Dermis microvascular lymphatic vessel endothelial cell (primary cell): Measurements from ENCODE around the gene SLC39A11. TPM values are rescaled to one million over a fixed set of nuclear protein-coding genes. Genes with fewer than 3 reads are reported as not detected.
"Not testable (repeated sequence)": the region's sequence is repeated elsewhere in the genome, so short reads cannot be mapped to it uniquely, and the experiment has no call there.

ENCODE experiments used
- DNase-seq, 2 donors: peaks; one replicate each; pipeline versions ENCODE4 v3.0.0 to v3.0.0-alpha.2; 2010; ENCODE audit warnings: low read depth in 2 of 2
- total RNA-seq: library from RNA; depleted of rRNA; stranded (reverse); fragments of >200 nt; gene quantifications from 2 replicates; pipeline ENCODE4 v1.2.1, GENCODE V29; 2014

Gene SLC39A11
- total RNA-seq, 1 donor from 2014 or later, result 7.2 TPM

DNA sequence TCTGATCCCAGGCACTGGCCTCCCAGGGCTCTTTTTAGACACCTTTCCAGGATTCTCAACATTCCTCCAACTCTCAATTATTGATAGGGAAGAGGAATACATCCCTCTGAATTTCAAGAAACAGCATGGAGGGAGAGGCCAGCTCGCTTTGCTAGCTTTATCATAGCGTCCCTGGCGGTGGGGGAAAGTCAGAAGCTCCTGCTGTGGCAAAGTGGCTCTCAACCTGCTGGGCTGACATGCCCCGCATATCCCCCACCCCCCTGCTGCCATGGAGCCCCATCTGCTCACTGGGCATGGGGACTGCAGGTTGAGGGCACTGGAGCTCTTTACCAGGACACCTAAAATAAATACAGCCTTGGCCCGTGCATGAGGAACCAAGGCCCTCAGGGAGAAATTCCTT, 140.3 kb downstream of the SLC39A11 start:
- DNase-seq, result no peak

GRCh38 chr17:72950242-72950931, 142.1 kb downstream of the SLC39A11 start:
- no peak for DNase-seq

- no peak for DNase-seq
These were observed 144.4 kb downstream of the SLC39A11 start for GRCh38 chr17:72948115-72948514.

DNA sequence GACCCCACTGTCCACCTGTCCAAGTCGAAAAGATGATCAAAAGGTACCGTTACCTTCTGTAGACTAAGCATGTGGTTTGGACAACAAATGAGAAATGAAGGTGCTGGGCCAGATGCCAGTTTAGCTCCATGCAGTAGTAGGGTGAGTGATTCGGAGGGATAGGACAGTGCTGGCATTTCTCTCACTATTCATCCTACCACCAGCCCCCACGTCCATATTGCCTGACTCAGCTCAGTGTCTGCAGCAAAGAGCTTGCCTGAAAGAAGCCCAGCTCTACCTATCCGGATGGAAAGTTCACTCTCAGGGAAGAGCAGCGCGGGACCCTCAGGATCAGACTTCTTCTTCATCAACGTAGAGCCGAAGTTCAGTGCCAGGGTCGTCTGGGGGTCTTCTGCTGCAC, 145.0 kb downstream of the SLC39A11 start:
- DNase-seq, result no peak

- DNase-seq, result no peak
These were observed 145.8 kb downstream of the SLC39A11 start for GRCh38 chr17:72946696-72947095.

DNA sequence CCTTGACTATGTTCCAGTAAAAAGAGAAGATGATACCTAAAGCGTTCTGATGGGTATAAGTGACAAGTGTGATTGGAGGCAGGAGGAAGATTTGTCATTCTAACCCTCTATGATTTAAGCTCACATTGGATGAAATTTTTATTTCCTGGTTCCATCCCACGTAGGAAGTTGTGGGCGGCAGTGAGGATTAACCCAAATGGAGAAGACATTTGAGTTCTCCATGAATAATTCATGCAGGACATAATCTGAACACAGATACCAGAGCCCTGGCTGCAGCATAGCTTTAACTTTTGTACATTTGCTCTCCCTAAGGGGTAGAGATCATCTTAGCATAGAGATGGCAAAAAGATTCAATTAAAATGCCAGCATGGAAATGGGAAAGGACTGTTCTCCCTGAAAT, 146.3 kb downstream of the SLC39A11 start:
- no peak for DNase-seq

DNA sequence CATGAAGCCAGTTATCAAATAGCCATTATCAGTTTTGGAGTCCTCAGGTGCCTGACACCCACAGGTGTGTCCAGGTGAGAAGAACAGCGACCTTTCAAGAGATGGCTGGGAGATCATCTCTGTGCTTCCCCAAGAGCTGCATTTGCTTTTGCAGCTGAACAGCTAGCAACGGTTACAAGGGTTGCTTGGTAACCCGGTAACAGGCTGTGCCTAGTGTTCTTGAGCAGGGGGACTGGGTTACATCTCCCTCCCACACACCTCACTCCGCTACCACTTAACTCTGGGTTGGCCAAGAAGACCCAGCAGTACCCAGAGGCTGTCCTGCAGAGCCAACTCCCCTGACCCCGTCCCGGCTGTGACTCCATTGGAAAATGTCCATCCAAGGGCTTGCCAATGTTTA, 147.0 kb downstream of the SLC39A11 start:
- DNase-seq, result no peak

DNA sequence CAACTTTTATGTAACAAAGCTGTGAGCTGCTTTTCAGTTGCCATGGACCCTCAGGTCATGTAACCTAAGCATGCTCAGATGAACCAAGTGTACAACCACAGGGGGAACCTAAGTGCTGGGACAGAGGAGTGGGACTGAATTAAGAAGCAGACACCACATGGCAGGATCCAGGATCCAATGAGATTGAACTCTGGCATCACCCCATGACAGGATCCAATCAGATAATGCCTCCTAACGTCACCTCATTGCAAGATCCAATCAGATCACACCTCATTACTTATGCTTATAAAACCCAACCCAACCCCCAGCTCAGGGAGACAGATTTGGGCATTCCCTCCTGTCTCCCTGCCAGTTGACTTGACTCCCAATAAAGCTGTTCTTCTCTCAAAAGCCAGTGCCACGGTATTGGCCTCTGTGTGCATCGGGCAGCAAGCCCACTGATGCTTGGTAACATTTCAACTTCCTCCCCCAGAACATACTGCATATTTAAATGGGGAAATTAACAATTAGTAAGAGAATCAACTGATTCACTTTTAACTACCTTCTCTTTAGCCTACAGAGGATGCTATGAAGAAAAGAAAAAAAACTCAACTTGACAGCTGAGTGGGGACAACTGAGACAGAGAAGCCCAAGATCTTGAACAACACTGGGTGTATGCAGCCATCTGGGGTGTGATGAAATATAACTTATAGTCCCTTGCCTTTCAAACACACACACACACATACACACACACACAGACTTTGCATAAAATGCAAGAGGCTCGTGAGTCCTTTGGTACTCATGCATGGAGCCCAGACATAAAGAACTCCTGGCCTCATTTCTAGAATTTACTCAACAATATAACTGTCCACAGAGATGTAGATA, 148.4 kb downstream of the SLC39A11 start:
- DNase-seq, result no peak

- no peak for DNase-seq
These were observed 149.9 kb downstream of the SLC39A11 start for GRCh38 chr17:72942579-72942978.

- DNase-seq, result no peak
These were observed 152.0 kb downstream of the SLC39A11 start for GRCh38 chr17:72940496-72940895.

DNA sequence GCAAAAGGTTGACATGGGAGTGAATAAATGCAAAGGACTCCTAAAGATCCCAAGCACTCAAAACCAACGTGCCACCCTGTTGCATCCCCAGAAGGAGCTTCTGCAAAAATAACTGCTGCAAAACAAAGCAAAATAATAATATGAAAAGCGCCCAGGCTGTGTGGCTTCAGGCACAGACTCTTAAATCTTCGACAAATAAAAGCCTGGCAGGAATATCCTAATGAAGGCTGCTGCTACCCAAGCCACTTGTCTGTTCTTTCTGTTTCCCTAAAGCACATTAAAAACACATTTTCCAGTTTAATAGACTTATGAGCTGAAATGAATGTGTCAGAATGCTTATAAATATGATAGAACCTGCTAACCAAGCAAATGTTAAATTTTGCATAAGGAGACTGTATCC, 154.0 kb downstream of the SLC39A11 start:
- DNase-seq, result no peak

- DNase-seq, result no peak
These were observed 154.8 kb downstream of the SLC39A11 start for GRCh38 chr17:72937707-72938106.

DNA sequence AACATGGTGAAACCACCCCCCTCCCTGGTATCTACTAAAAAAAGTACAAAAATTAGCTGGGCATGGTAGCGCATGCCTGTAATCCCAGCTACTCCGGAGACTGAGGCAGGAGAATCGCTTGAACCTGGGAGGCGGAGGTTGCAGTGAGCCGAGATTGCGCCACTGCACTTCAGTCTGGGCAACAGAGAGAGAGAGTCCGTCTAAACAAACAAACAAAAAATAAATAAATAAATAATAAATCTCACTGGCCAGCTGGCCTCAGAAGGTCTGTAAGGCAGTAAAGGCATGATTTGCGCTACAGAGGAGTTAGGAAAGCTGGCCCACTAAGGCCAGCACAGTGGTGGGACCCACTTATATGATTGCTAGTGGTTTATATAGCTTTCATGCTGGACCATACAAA, 155.2 kb downstream of the SLC39A11 start:
- DNase-seq, result not testable (repeated sequence)

DNA sequence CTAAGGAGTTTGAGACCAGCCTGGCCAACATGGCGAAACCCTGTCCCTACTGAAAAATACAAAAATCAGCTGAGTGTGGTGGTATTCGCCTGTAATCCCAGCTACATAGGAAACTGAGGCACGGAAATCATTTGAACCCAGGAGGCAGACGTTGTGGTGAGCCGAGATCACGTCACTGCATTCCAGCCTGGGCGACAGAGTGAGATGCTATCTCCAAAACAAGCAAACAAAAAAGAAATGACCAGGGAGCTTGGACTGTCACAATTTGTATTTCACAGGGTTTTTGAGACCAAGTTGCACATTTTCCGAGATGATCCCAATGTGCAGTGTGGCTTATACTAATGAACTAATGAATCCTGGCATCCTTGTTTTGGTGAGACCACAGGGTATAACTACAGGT, 156.5 kb downstream of the SLC39A11 start:
- DNase-seq, result no peak

- DNase-seq, result no peak
These were observed 157.6 kb downstream of the SLC39A11 start for GRCh38 chr17:72934927-72935326.

DNA sequence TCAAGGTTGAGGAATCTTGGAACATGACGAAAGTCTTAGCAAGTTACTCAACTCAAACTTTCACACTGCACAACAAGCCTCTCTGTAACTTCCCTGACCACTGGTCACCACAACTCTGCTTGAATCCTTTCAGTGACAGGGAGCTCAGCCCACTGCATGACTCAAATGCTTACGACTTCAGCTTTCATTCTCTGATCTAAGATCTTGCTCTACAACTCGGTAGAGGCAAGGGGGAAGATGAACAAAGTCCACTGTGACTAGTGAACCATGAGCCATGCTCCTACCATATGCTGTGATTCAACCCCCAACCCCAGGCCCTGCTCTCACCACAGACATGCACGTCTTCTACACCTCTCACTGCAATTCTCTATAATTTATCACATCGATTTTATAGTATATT, 160.9 kb downstream of the SLC39A11 start:
- DNase-seq, result no peak

DNA sequence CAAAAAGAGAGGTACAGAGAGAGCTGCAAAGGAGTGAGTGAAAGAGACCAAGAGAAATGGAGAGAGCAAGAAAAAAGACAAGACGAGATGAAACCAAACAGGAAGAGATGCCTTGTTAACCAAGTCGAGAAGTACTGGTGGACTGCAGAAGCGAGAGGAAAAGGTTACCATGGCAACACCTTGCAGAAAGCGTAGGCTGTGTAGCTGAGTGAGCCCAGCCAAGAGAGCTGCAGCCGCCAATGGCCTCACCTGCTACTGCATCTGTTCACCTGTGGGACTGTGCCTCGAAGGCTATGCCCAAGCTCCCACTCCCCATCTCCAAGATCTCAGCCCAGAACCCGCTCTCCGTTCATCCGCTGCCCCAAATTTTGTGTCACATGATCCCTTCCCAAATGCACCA, 161.3 kb downstream of the SLC39A11 start:
- DNase-seq, result no peak

- DNase-seq, result no peak
These were observed 162.5 kb downstream of the SLC39A11 start for GRCh38 chr17:72930031-72930430.

DNA sequence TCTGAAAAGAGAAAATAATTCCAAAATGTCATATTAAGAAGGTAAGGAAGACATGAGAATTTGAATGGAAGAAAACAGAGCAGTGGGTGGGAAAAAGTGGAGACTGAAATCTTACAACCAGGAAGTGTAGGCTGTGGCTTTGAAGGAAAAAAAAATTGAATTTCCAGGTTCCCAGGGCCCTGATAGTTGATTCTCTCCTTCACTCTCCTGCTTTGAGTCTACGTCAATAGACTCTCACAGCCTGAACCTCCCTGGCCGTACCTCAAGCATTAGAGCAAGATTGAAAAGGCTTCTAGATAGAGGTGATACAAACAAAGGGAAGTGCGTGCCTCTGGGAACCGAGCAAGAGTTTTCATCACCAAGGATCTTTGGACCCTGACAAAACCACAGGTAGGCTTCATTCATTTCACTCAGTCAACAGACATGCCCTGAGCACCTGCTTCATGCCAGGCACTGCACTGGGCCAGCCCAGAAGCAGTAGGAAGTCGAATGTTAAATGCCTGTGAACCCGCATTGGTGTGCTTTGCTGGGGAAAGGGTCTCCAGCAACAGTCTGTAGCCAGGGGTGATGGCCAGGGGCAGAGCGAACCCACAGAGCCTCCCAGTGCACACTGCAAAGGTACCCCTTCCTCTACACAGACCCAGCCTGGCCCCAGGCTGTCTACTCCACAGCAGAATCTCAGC, 163.9 kb downstream of the SLC39A11 start:
- DNase-seq, result no peak

DNA sequence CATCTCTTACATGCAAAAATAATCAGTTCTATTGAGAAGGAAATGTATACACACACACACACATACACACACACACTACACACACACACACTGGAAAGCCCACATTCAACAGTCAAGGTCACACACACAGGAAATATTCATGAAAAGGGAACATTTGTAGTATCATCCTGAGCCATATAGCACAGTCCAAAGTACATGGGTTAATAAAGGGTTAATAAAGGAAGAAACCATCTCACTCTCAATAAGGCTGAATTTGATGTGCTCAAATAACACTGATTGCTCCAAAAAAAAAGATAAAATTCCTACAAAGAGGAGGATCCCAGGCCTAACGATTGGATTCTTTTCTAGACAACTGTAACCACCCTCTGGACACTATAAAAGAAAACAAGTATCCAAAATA, 164.7 kb downstream of the SLC39A11 start:
- DNase-seq, result no peak

- DNase-seq, result no peak
These were observed 165.3 kb downstream of the SLC39A11 start for GRCh38 chr17:72927146-72927545.

- no peak for DNase-seq
These were observed 166.3 kb downstream of the SLC39A11 start for GRCh38 chr17:72926171-72926570.
